GM18873 (cell line): ENCODE data around the gene SYTL3.
"Not testable (repeated sequence)": the region's sequence is repeated elsewhere in the genome, so short reads cannot be mapped to it uniquely, and the experiment has no call there.

Experiments used
- ATAC-seq: cut with Tn5 transposase; IDR thresholded peaks from one replicate; pipeline ENCODE4 v1.9.1; 2021; ENCODE audit warnings: mild to moderate bottlenecking, moderate library complexity, moderate number of reproducible peaks; ENCODE audit not compliant: unreplicated experiment, low FRiP score

The SYTL3 gene, protein sequence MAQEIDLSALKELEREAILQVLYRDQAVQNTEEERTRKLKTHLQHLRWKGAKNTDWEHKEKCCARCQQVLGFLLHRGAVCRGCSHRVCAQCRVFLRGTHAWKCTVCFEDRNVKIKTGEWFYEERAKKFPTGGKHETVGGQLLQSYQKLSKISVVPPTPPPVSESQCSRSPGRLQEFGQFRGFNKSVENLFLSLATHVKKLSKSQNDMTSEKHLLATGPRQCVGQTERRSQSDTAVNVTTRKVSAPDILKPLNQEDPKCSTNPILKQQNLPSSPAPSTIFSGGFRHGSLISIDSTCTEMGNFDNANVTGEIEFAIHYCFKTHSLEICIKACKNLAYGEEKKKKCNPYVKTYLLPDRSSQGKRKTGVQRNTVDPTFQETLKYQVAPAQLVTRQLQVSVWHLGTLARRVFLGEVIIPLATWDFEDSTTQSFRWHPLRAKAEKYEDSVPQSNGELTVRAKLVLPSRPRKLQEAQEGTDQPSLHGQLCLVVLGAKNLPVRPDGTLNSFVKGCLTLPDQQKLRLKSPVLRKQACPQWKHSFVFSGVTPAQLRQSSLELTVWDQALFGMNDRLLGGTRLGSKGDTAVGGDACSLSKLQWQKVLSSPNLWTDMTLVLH

DNA sequence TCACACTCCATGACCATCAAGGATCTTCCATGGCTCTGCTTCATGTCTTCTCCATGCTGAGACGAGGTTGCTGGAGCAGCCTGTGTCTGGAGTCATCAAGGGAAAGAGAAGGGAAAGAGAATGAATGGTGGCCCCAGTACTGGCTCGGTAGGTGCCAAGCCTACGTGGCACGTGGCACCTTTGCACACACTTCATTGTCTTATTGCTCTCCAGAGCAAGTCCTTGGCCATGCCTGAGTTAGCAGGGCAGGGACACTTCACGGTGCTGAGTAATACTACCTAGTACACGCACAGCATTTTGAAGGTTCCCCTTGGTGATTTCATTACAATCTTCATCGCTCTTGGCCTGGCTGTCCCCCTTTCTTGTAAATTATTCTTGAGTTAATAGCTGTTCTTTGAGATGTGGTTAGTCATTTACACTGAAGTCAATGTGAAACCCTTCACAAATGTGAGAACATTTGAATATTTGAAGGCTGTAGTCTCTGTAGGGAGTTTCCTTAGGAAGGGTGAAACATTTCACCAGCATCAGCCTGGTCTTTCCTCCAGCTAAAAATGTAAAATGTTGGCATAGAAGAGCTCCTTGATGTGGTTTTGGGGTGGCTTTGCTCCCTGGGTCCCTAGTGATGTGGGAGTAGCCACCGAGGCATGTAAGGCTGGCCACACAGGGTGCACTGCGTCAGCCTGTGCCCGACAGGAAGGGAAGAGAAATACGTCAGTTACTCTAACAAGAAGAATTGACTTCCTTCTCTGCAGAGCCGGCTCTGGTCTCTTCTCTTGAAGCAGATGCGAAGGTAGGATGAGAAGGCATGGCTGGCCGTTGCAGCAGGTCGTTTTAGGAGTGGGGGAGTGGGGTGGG lies at the start of gene SYTL3:
SYTL3 (plus strand) TSS at position 766 of the 855 bp plus-strand sequence. CDS start 13,215 bp downstream, outside the sequence.
- peak; percentile 51 for ATAC-seq

DNA sequence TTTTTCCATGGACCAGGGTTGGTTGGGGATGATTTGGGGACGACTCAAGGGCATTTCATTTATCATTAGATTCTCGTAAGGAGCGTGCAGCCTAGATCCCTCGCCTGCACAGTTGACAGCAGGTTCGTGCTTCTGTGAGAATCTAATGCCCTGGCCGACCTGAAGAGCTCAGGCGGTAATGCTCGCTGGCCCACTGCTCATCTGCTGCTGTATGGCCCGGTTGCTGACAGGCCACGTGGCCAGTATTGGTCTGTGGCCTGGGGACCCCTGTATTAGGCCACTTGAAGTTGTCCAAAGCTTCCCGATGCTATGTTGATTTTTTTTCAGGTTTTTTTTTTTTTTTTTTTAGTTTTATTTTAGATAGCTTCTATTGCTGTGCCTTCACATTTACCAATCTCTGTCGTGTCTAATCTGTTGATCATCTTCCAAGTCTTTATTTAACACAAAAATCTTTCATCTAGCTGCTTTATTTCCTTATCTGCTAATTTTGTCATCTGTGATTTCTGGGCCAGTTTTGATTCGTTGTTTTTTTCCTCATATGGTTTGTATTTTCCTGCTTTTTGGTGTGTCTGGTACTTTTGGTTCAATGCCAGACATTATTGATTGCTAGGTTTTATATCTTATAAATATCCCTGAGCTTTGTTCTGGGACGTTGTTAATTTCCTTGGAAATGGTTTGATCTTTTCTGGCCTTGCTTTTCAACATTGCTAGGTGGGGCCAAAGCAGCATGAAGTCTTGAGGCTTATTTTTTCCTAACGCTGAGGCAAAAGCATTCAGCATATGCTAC lies 46.4 kb upstream of the SYTL3 start:
- ATAC-seq, result no peak

DNA sequence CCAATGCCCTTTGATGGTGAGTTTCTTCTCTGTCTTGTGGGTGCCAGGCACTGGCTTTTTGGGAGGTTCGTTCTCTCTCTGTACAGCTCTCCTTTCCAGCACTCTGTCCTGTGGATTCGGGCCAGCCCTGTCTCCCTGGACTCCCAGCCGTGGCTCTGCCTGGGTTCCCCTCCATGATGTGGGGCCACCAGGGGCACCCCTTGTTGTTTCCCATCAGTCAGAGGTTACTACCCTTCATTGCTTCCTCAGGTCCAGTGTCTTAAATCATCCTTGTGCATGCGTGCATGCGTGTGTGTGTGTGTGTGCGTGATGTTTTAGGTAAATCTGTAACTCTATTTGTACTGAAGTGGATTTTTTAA lies 45.8 kb upstream of the SYTL3 start:
- no peak for ATAC-seq

DNA sequence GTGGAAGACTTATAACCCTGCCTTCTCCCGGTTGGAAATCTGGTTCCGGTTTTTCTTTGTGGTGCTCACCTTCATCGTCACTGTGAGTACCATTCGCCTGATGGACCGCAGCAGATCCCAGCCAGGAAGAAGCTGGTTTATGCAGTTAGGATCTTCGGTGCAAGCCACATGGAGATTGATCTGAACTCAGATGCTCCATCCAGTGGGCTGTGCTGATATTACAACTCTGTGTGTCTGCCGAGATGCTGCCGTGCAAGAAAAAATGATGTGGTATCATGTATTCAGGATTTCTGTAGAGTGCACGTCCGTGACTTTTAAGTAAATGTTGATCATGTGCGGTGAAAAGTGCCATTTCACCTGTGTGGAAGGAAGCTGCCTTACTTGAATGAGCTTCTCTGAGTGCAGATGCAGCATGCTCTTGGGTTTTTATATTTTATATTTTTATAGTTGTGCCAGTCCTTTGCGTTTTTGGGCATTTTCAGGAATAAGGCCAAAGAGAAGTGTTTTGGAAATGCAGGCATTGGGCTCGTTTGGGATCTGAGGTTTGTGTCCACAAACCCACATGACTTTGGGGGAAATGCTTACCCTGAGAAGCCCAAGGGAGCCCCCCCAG lies 44.5 kb upstream of the SYTL3 start:
- no peak for ATAC-seq

DNA sequence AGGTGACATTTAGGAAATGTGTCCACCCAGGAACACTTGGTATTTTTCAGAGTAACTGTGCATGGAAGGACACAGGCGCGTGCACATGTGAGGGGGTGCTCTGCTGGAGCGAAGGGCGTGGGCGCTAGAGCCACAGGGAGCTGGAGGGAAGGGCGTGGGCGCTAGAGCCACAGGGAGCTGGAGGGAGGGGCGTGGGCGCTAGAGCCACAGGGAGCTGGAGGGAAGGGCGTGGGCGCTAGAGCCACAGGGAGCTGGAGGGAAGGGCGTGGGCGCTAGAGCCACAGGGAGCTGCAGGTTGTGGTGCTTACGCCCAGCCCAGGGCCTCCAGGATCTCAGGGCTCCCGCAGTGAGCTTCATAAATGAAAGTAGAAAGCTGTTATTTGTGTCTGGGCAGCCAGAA lies 43.8 kb upstream of the SYTL3 start:
- not testable (repeated sequence) for ATAC-seq

DNA sequence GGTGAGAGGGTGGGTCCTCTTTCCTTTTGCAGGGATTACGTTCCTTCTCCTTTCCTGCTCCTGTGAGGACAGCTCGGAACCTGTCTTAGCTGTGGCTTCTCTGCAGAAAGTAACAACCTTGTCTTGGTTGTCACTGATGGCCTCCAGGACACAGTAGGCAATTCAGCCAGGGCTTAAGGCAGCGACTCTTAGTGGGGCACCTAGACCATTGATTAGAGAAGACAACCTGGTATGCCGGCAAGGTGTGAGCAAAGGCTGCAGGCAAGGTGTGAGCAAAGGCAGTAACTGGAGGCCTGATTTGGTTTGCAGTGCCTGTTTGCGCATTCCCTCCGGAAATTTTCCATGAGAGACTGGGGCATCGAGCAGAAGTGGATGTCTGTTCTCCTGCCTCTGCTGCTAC lies 42.9 kb upstream of the SYTL3 start:
- no peak for ATAC-seq

DNA sequence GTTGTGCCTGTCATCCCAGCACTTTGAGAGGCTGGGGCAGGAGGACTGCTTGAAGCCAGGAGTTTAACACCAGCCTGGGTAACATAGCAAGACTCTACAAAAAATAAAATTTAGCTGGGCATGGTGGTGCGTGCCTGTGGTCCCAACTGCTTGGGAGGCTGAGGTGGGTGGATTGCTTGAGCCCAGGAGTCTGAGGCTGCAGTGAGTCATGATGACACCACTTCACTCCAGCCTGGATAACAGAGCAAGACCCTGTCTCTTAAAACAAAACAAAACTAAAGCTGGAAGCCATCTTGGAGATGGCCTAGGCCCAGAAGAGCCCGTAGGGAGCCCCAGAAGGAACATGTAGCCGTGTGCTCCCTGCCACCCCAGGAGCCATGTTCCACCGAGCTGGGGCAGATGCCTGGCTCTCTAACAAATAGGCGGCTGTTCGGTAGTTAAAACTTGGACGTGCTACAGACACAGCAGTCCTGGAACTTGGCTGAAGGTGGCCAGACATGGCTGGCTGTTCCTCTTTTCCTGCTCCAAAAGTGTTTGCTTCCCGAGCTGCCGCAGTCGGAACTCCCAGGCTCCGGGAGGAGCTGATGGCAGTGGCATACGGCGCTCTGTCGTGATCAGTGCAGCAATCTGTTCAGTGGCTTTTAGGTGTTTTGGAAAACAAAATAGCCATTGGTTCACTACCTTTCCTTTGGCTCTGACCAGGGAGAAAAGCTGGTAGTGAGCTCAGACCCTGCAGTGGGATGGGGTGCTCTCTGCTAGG lies 42.3 kb upstream of the SYTL3 start:
- ATAC-seq, result no peak

DNA sequence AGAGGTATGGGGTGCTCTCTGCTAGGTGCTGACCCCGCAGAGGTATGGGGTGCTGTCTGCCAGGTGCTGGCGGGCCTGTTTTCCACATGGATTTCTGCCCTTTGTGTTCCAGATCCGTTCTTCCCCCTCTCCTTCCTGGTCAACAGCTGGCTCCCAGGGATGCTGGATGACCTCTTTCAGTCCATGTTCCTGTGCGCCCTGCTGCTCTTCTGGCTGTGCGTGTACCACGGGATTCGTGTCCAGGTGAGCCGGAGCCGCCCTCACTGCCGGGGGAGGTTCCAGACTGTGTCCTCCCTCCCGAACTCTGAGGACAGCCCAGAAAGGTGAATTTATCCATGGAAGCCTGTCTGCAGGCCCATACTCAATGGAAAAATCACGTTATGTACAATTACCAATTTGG lies 41.6 kb upstream of the SYTL3 start:
- ATAC-seq, result no peak

DNA sequence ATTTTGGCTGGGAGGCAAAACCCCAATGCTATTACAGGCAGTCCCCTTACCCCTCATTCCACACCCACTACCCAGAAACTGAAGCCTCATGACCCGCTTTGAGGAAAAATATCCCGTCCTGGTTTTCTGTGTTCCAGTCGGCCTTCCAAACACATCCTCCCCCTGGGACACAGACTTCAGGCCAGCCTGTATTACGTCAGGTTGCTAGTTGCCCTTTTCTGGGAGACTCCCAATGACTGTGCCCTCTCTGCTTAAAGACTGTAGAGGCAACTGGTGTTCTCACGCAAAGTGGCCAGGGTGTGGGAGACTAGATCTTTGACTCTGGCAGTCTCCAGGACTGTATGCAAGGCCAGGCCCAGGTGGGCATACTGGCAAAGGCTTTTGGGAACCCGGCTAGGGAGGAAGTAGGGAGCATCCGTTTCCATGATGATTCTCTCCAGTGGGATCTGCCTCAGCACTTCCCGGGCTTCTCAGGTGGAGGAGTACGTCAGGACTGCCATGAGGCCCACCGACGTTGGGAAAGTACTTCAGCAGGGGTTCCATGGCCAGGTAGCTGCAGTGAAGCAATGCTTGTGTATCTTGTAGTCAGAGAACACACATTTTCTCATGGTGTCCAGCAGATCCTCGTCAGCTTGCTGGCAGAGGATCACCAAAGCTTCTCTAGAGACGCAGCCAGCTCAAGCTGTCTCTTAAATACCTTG lies 40.2 kb upstream of the SYTL3 start:
- ATAC-seq, result no peak

DNA sequence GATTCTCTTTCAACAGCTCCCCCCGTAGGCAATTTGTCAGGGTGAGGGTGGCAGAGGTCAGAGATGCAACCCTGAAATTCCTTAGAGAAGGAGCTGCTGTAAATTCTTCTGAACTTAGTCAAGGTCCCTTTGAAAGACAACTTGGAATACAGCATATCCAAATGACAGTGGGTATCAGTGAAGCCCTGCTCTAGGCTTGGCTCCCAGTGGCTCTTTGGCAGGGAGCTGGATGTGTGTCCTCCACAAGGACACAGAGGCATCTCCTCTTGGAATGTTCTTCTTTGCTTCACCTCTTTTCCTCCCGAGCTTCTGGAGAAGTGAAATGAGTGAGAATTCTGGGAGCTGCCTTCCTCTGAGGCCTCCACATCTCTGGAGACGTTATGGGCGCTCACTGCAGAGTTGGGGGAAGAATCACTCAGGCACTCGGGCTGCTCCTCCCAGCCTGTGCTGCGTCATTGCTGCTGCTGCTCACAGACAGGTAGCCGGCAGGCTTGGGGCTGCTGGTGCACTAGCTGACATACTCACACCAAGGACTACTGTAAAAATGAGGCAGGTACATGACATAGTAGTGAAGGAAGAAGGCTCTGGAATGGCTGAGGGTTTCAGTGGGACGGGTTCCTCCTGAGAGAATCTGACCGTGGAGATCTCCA lies 39.4 kb upstream of the SYTL3 start:
- ATAC-seq, result no peak

DNA sequence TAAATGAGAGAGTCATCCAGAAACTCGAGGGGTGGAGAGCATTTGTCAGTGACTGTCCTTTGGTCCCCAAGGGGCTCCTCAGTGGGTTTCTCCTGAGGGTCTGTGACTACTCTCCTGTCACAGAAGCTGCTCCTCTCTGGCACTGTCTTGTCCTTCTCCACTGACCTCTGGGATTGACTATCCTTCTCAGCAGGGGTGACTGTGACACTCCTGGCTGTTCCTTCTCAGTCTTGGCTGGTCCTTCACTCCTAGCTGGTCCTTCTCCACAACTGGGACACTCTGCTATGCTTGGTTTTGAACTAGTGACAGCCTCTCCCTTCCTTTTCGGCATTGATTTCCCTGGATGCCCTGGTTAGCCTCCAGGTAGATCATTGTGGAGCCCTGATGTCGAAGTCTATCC lies 38.8 kb upstream of the SYTL3 start:
- no peak for ATAC-seq

DNA sequence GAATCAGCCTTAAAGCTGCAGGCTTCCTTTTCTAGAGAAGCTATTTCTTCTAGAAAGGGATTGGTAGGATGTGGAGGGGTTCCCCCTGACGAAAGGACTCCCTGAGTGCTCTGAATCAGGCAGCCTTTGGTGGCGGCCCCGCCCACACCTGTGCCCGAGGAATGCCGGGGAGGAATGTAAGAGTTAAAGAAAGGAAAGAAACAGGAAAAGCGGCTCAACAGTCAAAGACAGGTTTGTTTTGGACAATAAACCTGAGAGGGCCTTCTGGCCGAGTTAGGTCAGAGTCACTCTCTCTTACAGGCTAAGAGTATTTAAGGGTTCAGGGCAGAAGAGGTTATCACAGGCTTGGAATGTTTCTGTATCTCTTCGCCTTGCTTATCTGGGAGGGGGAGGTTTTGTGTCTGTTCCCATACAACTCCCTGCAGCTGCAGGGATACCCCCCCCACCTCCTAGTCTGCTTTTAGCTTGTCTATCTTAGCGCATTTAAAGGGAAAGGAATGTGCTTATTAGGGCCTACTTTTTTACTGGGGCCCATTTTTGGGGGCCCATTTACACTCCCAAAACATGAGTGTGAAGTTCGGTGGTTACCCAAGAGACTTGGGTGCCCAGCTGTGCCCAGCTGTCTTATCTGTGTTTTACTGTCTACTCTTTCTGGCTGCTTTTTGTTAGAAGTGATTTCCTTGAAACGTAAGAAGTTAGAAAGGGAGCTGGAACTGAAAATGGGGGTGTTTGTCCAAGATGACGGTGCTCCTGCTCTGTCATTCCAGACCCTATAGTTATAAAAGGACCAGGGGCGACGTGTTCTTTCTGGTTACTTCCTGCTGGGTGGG lies 38.1 kb upstream of the SYTL3 start:
- ATAC-seq, result no peak

DNA sequence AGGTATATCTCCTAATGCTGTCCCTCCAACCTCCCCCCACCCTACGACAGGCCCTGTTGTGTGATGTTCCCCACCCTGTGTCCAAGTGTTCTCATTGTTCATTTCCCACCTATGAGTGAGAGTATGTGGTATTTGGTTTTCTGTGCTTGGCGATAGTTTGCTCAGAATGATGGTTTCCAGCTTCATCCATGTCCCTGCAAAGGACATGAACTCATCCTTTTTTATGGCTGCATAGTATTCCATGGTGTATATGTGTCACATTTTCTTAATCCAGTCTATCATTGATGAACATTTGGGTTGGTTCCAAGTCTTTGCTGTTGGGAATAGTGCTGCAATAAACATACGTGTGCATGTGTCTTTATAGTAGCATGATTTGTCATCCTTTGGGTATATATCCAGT lies 35.2 kb upstream of the SYTL3 start:
- not testable (repeated sequence) for ATAC-seq

DNA sequence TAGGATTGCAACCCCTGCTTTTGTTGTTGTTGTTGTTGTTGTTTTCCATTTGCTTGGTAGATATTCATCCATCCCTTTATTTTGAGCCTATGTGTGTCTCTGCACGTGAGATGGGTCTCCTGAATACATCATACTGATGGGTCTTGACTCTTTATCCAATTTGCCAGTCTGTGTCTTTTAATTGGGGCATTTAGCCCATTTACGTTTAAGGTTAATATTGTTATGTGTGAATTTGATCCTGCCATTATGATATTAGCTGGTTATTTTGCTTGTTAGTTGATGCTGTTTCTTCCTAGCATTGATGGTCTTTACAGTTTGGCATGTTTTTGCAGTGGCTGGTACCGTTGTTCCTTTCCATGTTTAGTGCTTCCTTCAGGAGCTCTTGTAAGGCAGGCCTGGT lies 31.6 kb upstream of the SYTL3 start:
- ATAC-seq, result not testable (repeated sequence)

DNA sequence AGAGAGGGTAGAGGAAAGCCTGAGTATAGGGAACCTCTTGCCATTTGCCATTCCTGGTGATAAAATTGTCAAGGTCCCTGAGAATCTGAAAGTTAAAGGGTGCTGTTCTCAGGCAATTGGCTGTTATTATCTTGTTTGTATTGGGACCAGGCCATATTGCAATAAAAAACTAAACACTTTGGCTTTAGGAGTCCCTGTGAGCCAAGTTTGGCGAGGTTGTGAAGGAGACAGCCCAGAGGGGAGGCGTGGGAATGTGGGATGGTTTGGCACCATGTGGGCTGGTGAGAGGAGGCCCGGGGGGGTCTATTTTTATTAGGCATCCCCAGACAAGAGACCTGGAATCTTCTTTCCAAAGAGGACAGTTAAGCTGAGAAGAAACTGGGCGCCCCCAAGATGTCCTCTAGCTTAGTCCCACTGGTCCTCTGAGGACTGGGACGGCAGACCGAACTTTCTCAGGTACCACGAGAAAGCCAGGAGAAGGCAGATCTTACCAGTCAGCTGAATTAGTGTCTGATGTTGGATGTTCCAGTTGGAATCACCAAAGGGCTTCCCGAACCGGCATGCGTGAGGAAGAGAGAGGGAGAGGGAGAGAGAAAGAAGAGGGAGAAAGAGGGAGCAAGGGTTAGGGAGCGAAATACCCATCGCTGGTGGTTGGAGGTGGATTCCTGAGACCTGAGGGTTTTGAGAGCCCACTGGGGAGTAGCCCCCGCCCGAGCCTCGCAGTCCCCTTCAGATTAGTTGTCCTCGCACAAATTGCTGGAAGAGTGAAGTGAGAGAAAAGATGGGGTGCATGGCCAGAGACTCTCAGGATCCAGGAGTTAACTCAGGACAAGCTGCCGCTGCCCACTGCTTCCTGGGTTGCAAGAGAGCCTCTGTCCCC lies 29.7 kb upstream of the SYTL3 start:
- no peak for ATAC-seq

DNA sequence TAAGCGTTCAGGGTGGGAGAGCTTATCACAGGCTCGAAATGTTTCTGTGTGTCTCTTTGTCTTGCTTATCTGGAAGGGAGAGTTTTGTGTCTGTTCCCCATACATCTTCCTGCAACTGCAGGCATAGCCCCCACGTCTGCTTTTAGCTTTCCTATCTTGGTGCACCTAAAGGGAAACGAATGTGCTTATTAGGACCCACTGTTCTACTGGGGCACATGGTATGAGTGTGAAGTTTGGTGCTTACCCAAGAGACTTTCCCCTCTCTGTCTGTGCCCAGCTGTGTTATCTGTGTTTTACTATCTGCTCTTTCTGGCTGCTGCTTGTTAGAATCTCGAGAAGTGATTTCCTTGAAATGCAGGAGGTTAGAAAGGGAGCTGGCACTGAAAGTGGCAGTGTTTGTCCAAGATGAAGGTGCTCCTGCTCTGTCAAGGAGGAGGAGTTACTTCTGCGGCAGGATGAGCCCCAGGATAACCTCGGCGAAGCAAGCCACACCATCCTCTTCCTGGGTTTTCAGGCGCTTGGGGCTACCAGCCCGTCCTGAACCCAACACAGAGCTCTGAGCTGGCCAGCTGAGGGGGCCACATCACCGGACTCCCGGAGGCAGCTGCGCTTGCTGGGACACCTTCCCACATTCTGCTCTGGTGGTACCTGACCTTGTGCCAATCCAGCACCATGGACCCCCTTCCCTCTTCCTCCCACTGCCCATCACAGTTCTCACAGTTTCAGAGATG lies 28.7 kb upstream of the SYTL3 start:
- no peak for ATAC-seq
